Measurements from ENCODE around the gene P2RY14.

DNA sequence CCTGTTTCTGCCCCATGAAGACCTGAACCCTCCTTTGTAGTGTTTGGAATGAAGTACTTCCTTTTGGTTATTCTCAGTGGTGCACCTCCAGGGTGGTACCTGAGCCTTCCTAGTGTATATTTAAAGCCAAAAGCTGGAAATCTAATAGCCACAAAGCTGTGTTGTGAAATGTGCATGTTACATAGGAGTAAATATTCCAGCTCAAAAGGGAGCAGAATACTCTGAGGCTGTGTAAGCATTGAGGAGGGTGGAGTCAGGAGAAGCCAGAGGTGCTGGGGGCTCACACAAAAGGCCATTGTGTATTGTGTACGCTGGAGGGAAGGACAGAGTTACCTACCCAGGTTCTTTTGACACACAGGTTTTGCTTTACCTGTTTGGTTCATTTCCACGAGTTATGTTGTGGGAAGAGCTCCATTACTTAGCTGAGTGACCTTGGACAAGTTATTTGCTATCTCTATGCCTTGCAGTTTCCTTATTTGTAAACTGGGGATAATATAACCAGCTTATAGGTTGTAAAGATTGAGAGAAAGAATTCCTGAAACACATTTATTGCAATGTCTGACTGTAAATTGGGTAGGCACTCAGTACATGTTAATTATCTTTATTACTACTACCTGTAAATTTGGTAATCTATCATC lies 100.0 kb downstream of the P2RY14 start:
- no peak for TF ChIP-seq POLR2AphosphoS5 (IDR thresholded peaks at IDR 0.05)
- TF ChIP-seq, protein P1, sequence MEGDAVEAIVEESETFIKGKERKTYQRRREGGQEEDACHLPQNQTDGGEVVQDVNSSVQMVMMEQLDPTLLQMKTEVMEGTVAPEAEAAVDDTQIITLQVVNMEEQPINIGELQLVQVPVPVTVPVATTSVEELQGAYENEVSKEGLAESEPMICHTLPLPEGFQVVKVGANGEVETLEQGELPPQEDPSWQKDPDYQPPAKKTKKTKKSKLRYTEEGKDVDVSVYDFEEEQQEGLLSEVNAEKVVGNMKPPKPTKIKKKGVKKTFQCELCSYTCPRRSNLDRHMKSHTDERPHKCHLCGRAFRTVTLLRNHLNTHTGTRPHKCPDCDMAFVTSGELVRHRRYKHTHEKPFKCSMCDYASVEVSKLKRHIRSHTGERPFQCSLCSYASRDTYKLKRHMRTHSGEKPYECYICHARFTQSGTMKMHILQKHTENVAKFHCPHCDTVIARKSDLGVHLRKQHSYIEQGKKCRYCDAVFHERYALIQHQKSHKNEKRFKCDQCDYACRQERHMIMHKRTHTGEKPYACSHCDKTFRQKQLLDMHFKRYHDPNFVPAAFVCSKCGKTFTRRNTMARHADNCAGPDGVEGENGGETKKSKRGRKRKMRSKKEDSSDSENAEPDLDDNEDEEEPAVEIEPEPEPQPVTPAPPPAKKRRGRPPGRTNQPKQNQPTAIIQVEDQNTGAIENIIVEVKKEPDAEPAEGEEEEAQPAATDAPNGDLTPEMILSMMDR (IDR thresholded peaks at IDR 0.05), result no peak

Measured in esophagus muscularis mucosa (tissue), 3 donors.